HG03025 (cell line): Measurements from ENCODE around the gene NAPSA.
"Not testable (repeated sequence)": the region's sequence is repeated elsewhere in the genome, so short reads cannot be mapped to it uniquely, and the experiment has no call there.

Source experiments
- ATAC-seq: cut with Tn5 transposase; IDR thresholded peaks from one replicate; pipeline ENCODE4 v1.9.1; 2021; ENCODE audit warnings: mild to moderate bottlenecking, moderate library complexity; ENCODE audit not compliant: unreplicated experiment, low FRiP score

NAPSA gene

GRCh38 chr19:50332244-50333038, 33.0 kb downstream of the NAPSA start:
- no peak for ATAC-seq

- ATAC-seq = no peak
Measured at GRCh38 chr19:50331994-50332243, 33.5 kb downstream of the NAPSA start.

- ATAC-seq = no peak
Measured at GRCh38 chr19:50331221-50331993, 34.0 kb downstream of the NAPSA start.

- ATAC-seq = no peak
Measured at GRCh38 chr19:50330365-50331078, 34.9 kb downstream of the NAPSA start.

GRCh38 chr19:50329926-50330294, 35.5 kb downstream of the NAPSA start:
- ATAC-seq = not testable (repeated sequence)

- ATAC-seq = peak; percentile 37
Measured at GRCh38 chr19:50329146-50329925, 36.1 kb downstream of the NAPSA start, which contains the start of gene KCNC3. TSS of gene KCNC3 (minus strand) at chr19:50329377. CDS start at chr19:50329082, 295 bp downstream.

GRCh38 chr19:50328873-50329145, 36.6 kb downstream of the NAPSA start:
- peak; percentile 9 for ATAC-seq

GRCh38 chr19:50328224-50328872, 37.1 kb downstream of the NAPSA start:
- no peak for ATAC-seq

GRCh38 chr19:50327461-50328223, 37.8 kb downstream of the NAPSA start:
- no peak for ATAC-seq

- no peak for ATAC-seq
Measured at GRCh38 chr19:50327013-50327412, 38.4 kb downstream of the NAPSA start.

GRCh38 chr19:50326101-50326664, 39.3 kb downstream of the NAPSA start:
- no peak for ATAC-seq

- ATAC-seq = no peak
Measured at GRCh38 chr19:50325310-50326100, 39.9 kb downstream of the NAPSA start.

GRCh38 chr19:50324331-50324730, 41.1 kb downstream of the NAPSA start:
- no peak for ATAC-seq

GRCh38 chr19:50323782-50324133, 41.7 kb downstream of the NAPSA start:
- ATAC-seq = no peak

GRCh38 chr19:50322931-50323781, 42.3 kb downstream of the NAPSA start:
- ATAC-seq = no peak

GRCh38 chr19:50322234-50322633, 43.2 kb downstream of the NAPSA start:
- no peak for ATAC-seq

- no peak for ATAC-seq
Measured at GRCh38 chr19:50321831-50322230, 43.6 kb downstream of the NAPSA start.

GRCh38 chr19:50320596-50320995, 44.8 kb downstream of the NAPSA start:
- ATAC-seq = no peak
